K562 (cell line): ENCODE data around the gene CD46. TPM values are rescaled to one million over a fixed set of nuclear protein-coding genes. Genes with fewer than 3 reads are reported as not detected.

Source experiments
- BRF1 ChIP-seq: IDR thresholded peaks from 3 replicates; pipeline ENCODE4 v1.6.1; 2011; ENCODE audit warnings: borderline replicate concordance, mild to moderate bottlenecking; ENCODE audit not compliant: insufficient read length; ENCODE audit errors: extremely low read depth
- CHD7 ChIP-seq: fragments of 200-600 bp; sonication (generic); IDR thresholded peaks from one replicate; pipeline ENCODE4 v1.6.1; 2012; ENCODE audit warnings: mild to moderate bottlenecking, low read depth, low read length, inconsistent platforms
- MYNN ChIP-seq, 2 experiments: sonication (generic); formaldehyde crosslinking in 1 of 2; IDR thresholded peaks; 2 replicates each; pipeline versions ENCODE4 v1.5.0 to v1.6.1; 2016 to 2020; ENCODE audit warnings: antibody characterized with exemption in 1 of 2, missing genetic modification reagents in 1 of 2
- SMC3 ChIP-seq: conservative IDR thresholded peaks from 2 replicates; pipeline ENCODE4 v1.6.1; 2011; ENCODE audit warnings: low read depth, low read length, improper control_type of control experiment; ENCODE audit not compliant: insufficient read depth
- ZBTB2 ChIP-seq: fragments of 450-650 bp; IDR thresholded peaks from 2 replicates; pipeline ENCODE4 v1.6.1; 2016; ENCODE audit warnings: antibody characterized with exemption
- ZBTB7A ChIP-seq: IDR thresholded peaks from 2 replicates; pipeline ENCODE4 v1.6.1; 2011; ENCODE audit warnings: low read depth, mild to moderate bottlenecking, low read length, moderate library complexity, borderline replicate concordance; ENCODE audit not compliant: control insufficient read depth
- ZNF561 ChIP-seq: fragments of 450-650 bp; formaldehyde crosslinking; conservative IDR thresholded peaks from 2 replicates; pipeline ENCODE4 v1.4.0; 2020; ENCODE audit warnings: mild to moderate bottlenecking, moderate library complexity
- ZZZ3 ChIP-seq: fragments of 450-650 bp; IDR thresholded peaks from 2 replicates; pipeline ENCODE4 v1.6.1; 2016; ENCODE audit warnings: antibody characterized with exemption, mild to moderate bottlenecking, moderate library complexity
- polyA plus RNA-seq, 8 experiments: library from polyadenylated mRNA; depleted of rRNA in 4 of 8; stranded (reverse) in 5 of 8; unstranded in 3 of 8; fragments of >200 nt; fragmentation: Nextera tagmentation in 2 of 8; fragmentation: Illumina TruSeq in 1 of 8; extraction: Ambion mirVana in 2 of 8; extraction: Trizol in 1 of 8; gene quantifications; 2 replicates each; pipeline versions ENCODE4 v1.2.1 to v1.2.3, GENCODE V29; 2011 to 2014; ENCODE audit warnings: inconsistent platforms in 1 of 8, missing spikeins in 1 of 8
- total RNA-seq, 7 experiments: library from RNA; depleted of rRNA in 6 of 7; stranded (reverse); fragments of >200 nt in 6 of 7; fragmentation: Illumina TruSeq in 2 of 7; extraction: Trizol in 2 of 7; gene quantifications; 2 replicates each; pipeline versions ENCODE4 v1.2.1 to v1.2.3, GENCODE V29; 2011 to 2021; ENCODE audit warnings: low replicate concordance in 1 of 7
- TF ChIP-seq, protein P1 (sequence below): fragments of 200-800 bp; sonication (Bioruptor generic); IDR thresholded peaks from 2 replicates; pipeline ENCODE4 v1.6.1; 2017; ENCODE audit warnings: missing genetic modification characterization, missing compliant biosample characterization
- TF ChIP-seq, protein P2 (sequence below), 2 experiments: fragments of 450-650 bp in 1 of 2; sonication (generic) in 1 of 2; formaldehyde crosslinking; conservative IDR thresholded peaks; 2 replicates each; pipeline versions ENCODE4 v1.4.0 to v1.8.1; 2020 to 2022; ENCODE audit warnings: mild to moderate bottlenecking in 1 of 2, missing genetic modification reagents in 1 of 2

The CD46 gene
- total and polyA plus RNA-seq, 9 of the 15 experiments (the other 6 are each of a cell fraction or from before 2014, with no cell fraction given) = 87.9 to 374 (median 156) TPM

- TF ChIP-seq, protein P1, sequence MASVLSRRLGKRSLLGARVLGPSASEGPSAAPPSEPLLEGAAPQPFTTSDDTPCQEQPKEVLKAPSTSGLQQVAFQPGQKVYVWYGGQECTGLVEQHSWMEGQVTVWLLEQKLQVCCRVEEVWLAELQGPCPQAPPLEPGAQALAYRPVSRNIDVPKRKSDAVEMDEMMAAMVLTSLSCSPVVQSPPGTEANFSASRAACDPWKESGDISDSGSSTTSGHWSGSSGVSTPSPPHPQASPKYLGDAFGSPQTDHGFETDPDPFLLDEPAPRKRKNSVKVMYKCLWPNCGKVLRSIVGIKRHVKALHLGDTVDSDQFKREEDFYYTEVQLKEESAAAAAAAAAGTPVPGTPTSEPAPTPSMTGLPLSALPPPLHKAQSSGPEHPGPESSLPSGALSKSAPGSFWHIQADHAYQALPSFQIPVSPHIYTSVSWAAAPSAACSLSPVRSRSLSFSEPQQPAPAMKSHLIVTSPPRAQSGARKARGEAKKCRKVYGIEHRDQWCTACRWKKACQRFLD (CRISPR knock-in tag) = peak; percentile 75; the same call in 1 of the 2 replicates
- TF ChIP-seq, protein P2, sequence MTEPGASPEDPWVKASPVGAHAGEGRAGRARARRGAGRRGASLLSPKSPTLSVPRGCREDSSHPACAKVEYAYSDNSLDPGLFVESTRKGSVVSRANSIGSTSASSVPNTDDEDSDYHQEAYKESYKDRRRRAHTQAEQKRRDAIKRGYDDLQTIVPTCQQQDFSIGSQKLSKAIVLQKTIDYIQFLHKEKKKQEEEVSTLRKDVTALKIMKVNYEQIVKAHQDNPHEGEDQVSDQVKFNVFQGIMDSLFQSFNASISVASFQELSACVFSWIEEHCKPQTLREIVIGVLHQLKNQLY (CRISPR knock-in tag; conservative IDR thresholded peaks at IDR 0.05) = no peak
- TF ChIP-seq ZBTB2 = no peak
- TF ChIP-seq MYNN (IDR thresholded peaks at IDR 0.05) = no peak
- TF ChIP-seq MYNN (CRISPR knock-in tag; IDR thresholded peaks at IDR 0.05) = no peak
- TF ChIP-seq CHD7 = no peak
- no peak for TF ChIP-seq ZBTB7A
- no peak for TF ChIP-seq BRF1
- no peak for TF ChIP-seq ZZZ3
- no peak for TF ChIP-seq SMC3
- no peak for TF ChIP-seq ZNF561 (CRISPR knock-in tag)
Observed at GRCh38 chr1:207838156-207839082, 86.6 kb downstream of the CD46 start (continued).
